HG03280 (cell line): Measurements from ENCODE around the gene THOC6.
A peak's percentile ranks its signal among the peaks of the same experiment; 100 is the strongest.

ENCODE experiments used
- ATAC-seq: cut with Tn5 transposase; IDR thresholded peaks from one replicate; pipeline ENCODE4 v1.9.1; 2021; ENCODE audit warnings: mild to moderate bottlenecking, moderate library complexity; ENCODE audit not compliant: unreplicated experiment

THOC6 gene

DNA sequence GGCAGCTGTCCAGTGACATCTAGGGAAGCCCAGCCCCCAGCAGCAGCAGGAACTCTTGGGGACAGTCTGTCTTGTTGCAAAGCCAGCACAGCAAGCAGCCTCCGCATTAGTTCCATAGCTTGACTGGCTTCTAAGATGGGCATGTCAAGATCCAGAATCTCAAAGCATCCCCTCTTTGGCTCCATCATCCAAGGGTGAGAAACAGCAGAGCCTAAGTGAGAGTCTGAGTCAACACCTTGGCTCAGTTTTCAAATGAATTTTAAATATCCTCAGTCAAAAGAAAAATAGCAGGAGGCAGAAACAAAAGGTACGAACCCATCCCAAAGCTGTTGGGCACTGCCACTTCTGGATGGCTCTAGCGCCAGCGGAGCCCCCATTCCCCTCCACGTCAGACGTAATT is 8.9 kb upstream of the THOC6 start:
- ATAC-seq, result no peak

DNA sequence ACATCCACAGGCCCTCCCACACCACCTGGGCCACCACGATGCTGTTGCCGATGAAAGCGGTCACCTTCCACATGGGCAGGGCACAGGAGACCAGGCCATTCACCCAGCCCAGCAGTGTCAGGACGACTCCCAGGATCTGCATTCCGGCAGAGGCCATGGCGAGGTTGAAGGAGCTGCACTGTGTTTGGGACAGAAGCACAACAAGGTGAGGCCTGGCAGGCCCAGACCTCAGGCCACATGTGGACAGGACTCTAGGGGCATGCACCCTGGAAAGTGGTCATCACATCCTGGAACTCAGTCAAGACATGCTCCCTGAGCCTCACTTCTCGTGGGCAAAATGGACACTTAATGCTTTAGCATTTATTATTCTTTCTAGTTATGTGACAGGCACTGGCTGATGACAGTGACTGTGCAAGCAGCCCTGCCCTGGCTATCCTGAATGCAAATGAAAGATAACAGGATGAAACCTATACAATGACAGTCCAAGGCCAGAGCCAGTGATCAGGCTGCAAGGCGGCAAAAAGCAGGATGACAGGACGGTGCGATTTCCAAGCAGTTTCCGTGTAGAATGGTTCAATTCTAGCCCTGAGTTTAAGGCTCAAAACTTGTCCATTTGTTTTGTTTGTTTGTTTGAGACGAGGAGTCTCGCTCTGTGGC is 7.8 kb upstream of the THOC6 start:
- no peak for ATAC-seq

DNA sequence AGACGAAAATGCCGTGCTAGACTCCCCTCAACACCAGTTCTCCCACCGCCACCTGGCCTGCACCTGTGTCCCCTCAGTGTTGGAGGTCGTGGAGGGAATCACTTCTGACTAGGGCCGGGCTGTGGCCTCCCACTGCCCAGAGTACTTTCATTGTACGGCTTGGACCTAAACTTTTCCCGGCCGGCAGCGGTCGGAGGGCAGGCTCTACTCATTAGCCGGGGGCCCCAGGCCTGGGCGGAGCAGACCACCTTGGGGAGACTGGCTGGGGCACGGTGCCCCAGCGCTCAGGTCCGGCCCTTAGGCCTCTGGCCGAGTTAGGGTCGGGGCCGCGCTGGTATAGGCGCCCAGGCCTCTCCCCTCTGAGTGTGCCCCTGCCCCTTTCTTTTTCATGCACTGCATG is 6.5 kb upstream of the THOC6 start:
- ATAC-seq, result no peak

DNA sequence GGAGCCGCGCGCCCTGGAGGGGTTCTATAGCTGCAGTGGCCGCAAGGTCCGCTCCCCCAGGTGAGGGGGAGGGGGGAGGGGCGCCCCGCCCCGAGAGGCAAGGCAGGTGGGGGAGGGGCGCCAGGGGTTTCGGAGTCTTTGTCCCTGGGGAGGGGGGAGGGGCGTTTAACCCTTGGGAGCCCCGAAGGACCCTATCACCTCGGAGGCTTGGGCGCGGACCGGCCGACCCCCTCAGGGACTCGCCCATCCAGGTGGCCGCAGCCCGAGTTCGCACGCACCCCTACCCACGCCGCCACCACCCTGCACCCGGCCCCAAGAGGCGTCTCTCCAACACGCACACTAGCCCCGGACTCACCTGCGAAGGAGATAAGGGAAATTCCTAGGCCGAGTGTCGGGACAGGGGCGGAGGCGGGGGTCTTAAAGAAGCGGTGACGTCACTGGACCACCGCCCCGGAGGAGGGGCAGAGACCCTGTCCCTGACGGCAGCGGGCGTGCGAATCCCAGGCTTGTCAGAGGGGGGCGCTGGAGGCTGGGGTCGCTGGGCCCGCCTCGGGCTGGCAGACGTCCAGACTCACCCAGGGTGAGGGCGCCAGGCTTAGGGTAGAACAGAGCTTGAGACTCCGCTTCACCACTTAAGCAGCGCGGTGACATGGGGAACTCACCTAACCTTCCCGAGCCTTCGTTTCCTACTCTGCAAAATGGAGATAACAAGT is 5.9 kb upstream of the THOC6 start, which contains the start of gene CLDN6:
Gene CLDN6 (minus strand): TSS at position 390 of the 713 bp plus-strand sequence. CDS start 2,162 bp downstream, outside the sequence.
- ATAC-seq, result no peak

DNA sequence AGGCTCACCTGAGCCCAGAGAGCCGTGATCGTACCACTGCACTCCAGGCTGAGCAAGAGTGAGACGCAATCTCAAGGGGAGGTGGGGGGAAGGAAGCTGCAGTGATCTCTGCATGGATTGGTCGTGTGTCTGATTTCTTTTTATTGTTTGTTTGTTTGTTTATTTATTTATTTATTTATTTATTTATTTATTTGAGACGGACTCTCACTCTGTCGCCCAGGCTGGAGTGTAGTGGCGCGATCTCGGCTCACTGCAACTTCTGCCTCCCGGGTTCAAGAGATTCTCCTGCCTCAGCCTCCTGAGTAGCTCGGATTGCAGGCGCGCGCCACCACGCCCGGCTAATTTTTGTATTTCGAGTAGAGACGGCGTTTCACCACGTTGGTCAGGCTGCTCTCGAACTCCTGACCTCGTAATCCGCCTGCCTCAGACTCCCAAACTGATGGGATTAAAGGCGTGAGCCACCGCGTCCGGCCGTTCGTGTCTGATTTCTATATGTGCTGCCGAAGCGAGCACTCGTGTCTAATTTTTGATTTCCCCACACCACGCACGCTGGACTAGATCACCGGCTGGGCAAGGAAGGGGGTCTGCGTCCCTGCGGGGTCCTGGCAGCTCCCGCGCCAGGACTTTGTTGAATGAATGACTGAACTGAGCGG is 4.1 kb upstream of the THOC6 start:
- no peak for ATAC-seq

DNA sequence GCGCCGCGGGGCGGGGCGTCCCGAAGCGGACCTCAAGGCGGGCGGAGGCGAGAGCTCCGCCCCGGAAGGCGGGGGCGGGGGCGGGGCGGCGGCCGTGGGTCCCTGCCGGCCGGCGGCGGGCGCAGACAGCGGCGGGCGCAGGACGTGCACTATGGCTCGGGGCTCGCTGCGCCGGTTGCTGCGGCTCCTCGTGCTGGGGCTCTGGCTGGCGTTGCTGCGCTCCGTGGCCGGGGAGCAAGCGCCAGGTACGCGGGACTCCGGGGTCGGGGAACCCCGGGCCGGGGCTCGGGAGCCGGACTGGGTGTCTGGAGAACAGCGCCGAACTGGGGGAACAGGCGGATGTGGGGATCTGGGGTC is 3.6 kb upstream of the THOC6 start, which contains the start of gene TNFRSF12A:
Gene TNFRSF12A (plus strand): TSS at position 122 of the 357 bp plus-strand sequence. CDS start 30 bp downstream, at position 152.
- ATAC-seq, result peak; percentile 34

DNA sequence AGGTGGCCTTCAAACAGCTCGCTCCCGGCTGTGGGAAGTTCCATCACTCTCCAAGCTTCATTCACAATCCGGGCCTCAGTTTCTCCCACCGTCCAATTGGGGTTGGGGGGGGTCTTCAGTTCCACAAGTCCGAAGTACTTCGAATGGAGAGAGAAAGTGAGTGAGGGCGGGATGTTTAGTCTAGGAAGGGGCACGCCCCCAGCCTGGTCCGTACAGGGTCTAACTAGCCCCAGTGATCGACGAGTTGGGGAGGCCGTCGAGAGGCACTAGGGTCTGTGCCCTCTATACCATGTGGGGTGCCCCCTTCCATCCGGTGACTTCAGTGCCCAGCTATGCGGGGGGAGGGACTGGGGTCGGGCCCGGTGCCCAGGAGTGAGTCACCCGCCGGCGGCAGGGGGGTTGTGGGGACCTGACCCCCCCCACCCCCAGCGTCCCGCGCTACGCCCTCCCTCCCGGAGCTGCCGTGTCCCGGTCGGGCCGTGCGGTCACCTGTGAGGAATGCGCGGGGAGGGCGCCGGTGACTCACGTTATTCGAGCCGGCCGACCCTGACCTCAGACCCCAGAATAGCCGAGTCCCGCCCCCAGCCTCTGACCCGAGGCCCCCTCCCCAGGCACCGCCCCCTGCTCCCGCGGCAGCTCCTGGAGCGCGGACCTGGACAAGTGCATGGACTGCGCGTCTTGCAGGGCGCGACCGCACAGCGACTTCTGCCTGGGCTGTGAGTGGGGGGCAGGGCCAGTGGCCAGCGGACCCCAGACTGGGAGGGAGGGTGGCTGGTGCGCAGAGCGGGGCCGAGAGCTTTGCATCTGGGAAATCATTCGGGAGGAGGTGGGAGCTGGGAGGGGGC is 3.0 kb upstream of the THOC6 start:
- ATAC-seq, result no peak

DNA sequence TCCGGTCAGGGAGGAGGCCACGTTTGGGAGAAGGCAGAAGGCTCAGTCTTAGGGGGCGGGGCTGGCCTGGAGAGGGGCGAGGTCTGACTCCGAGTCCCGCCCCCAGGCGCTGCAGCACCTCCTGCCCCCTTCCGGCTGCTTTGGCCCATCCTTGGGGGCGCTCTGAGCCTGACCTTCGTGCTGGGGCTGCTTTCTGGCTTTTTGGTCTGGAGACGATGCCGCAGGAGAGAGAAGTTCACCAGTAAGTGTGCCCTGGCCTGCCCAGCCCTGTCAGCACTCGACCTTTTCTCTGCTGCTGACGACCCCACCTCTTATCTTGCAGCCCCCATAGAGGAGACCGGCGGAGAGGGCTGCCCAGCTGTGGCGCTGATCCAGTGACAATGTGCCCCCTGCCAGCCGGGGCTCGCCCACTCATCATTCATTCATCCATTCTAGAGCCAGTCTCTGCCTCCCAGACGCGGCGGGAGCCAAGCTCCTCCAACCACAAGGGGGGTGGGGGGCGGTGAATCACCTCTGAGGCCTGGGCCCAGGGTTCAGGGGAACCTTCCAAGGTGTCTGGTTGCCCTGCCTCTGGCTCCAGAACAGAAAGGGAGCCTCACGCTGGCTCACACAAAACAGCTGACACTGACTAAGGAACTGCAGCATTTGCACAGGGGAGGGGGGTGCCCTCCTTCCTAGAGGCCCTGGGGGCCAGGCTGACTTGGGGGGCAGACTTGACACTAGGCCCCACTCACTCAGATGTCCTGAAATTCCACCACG is 2.2 kb upstream of the THOC6 start:
- ATAC-seq, result no peak

DNA sequence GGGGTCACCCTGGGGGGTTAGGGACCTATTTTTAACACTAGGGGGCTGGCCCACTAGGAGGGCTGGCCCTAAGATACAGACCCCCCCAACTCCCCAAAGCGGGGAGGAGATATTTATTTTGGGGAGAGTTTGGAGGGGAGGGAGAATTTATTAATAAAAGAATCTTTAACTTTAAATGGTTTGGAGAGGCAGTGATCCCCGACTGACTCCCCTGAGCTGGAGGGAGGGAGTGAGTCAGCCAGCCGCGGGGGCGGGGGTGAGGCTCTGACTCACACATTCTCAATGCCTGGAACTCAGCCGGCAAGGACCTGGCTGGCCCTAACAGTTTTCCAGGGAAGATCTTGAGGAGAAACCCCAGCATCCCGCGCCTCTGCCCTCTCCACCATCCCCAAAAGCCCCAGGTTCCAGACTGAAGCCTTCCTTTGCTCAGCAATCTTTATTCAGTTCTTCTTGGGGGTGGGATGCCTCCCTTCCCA is 1.6 kb upstream of the THOC6 start:
- ATAC-seq, result no peak

DNA sequence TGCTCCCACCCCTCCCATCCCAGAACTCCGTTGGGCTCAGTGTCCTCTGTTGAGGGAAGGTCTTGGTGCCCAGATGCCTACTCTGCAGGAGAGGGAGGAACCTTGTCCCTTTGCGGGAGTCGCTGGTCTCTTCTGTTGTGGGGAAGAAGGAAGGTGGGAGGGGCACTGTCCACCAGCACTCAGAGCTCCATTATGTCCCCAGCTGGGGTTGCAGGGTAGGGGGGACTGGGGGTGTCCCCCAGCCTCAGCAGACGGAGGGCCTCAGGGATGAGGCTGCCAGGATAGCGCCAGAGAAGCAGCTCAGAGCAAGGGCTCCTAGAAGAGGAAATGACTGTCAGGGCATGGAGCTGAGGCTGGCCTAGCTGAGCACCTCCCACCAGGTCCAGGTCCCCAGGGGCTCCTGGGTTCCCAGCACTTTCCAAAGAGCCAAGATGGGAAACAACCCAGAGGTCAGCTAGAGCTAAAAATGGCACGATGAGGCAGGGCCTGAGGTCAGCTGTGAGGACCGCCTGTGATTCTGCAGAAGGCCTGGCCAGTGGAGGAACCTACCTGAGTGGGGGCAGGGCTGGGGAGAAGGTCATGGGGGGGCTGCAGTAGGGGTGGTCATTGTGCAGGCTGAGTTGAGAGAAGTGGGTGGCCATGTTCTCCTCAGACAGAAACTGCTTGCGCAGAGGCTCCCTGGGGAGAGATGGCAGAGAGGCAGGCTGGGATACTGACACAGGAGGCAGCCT is 986 bp upstream of the THOC6 start:
- no peak for ATAC-seq

DNA sequence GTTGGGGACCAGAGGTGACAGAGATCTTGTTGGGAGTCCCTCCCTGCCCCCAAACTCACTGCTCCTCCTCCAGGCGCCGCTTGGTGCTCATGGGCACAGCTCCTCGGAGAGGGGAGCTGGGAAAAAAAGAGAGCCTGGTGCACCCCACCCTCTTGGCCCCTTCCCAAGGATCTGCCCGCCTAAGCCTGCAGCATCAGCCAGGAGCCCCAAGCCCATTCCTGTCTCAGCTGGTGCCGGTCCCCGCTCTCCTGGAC is 493 bp upstream of the THOC6 start:
- ATAC-seq, result no peak

DNA sequence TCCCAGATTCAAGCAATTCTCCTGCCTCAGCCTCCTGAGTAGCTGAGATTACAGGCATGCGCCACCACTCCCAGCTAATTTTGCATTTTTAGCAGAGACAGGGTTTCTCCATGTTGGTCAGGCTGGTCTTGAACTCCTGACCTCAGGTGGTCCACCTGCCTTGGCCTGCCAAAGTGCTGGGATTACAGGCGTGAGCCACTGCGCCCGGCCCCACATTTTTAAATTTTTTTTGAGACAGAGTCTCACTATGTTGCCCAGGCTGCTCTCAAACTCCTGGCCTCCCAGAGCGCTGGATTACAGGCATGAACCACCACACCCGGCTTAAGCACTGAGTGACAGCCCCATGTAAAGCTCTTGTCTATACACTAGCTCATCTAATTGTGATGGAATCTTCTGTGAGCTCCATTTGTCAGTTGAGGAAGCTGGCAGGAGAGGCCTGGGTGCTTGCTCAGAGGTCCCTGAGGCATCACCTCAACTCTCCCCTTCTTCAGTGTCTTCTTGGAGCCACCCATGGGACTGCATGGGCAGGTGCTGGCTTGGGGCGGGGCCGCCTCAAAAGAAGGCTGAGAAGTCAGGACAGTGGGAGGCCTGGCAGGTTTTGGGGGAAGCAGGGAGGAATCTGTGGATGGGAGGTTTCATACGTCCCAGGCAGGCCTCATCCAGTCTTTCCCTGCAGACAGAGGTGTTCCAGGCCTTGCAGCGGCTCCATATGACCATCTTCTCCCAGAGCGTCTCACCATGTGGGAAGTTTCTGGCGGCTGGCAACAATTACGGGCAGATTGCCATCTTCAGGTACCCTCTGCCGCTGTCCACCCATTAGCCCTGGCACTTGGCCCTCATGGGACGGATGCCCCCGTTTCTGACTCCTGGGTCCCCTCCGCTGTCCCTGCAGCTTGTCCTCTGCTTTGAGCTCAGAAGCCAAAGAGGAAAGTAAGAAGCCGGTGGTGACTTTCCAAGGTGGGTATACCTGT is 1.5 kb downstream of the THOC6 start:
- ATAC-seq, result no peak

DNA sequence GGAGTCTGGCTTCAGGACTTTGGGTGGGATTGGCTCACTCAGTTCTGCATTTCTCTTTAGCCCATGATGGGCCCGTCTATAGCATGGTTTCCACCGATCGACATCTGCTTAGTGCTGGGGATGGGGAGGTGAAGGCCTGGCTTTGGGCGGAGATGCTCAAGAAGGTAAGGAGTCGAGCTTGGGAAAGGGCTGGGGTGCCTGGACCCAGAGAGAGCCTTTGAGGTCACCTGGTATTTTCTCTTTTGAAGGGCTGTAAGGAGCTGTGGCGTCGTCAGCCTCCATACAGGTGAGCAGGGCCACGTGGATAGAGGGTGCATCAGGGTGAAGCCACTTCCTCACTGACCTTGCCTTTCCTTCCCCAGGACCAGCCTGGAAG is 2.2 kb downstream of the THOC6 start:
- no peak for ATAC-seq

DNA sequence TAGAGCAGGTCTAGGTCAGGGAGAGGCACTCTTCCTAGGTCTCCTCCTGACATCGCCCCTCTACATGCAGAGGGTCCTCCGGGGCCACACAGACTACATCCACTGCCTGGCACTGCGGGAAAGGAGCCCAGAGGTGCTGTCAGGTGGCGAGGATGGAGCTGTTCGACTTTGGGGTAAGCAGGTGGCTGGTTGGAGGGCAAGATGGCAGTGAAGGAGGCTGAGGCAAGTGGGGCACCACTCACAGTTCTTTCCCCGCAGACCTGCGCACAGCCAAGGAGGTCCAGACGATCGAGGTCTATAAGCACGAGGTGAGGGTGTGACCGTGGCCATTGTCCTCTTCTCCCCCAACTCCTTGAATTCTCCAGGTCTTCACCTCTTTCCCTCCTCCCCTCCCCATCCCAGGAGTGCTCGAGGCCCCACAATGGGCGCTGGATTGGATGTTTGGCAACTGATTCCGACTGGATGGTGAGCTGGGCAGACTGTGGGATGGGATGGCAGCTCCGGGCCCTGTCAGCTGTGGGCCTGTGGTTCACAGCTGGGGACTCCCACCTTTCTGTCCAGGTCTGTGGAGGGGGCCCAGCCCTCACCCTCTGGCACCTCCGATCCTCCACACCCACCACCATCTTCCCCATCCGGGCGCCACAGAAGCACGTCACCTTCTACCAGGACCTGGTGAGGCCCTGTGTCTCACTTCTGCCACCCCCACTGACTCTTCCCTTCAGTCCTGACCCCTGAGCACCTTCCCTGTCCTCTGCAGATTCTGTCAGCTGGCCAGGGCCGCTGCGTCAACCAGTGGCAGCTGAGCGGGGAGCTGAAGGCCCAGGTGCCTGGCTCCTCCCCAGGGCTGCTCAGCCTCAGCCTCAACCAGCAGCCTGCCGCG is 3.0 kb downstream of the THOC6 start:
- ATAC-seq, result no peak

DNA sequence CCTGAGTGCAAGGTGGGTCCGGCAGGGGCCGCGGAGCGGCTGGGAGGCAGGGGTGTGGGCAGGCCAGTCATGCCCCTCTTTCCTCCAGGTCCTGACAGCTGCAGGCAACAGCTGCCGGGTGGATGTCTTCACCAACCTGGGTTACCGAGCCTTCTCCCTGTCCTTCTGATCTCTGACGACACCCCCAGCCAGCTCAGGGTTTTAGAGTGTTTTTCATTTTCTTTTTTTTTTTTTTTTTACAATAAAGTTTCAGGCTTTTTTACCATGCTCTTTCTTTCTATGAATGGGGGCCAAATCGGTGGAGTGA is 3.6 kb downstream of the THOC6 start:
- no peak for ATAC-seq

DNA sequence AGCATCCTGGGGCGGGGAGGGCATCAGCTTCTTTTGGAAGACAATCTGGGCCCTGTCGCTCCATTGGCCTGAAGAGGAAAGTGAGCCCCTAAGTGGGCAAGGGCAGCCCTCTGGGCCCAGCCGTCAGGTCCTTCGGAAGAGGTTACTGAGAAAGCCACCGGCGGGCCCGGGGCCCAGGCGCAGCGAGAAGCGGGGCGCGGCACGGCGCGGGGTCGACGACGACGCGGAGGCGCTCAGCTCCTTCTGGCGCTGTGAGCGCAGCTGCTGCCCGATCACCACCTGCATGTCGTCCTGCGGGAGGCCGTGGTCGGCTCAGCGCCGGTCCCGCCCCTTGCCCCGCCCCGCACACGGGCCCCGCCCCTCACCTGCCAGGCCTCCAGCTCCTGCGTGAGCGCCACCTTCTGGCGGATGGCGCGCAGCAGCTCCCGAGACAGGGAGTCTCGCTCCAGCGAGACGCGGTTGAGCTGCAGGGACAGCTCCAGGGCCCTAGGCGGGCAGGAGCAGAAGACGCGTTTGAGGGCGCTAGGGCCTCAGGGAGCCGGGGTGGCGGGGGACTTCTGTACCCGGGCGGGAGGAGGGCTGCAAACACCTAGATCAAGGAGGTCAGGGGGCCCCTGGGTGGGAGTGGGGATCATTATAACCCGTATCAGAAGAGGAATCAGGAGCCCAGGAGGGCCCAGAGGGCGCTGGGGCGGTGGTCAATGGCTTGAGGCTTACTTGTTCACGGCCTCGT is 4.3 kb downstream of the THOC6 start:
- ATAC-seq, result no peak

DNA sequence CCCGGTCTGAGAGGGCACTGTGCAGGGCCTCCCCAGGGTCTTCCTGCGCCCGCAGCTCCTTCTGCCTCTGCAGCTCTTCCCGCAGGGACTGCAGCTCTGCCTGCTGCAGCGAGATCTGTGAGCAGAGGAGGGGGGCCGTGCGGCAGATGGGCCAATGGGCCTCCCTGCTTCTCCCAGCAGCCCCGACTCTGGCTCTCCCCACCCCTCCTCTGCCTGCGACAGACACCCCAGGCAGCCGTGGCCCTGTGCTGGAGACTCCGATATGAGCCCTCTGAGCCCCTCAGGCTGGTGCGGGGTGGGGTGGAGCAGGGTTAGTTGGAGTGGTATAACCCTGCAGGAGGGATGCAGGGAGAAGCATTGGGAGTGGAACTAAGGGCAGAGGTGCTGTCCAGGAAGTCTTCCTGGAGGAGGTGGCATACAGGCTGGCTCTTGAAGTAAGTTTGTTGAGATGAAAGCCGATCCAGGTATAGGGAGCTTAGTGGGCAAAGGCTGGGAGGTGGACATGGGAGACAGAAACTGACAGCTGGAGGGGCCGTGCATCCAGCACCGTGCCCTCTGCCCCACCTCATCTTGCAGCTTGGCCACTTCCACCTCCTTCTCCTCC is 5.0 kb downstream of the THOC6 start:
- no peak for ATAC-seq
